WTC11 (cell line): ENCODE measurements around the gene ADISSP. TPM values are rescaled to one million over a fixed set of nuclear protein-coding genes. Genes with fewer than 3 reads are reported as not detected.

ENCODE experiments used
- ATAC-seq: fragments of 200-7000 bp; cut with Tn5 transposase; 2 replicates; pipeline ENCODE4 v1.10.0; 2021; ENCODE audit warnings: mild to moderate bottlenecking, moderate library complexity
- CTCF ChIA-PET: fragments of 300-600 bp; sonication (Branson Sonifier 250); formaldehyde crosslinking; loops from one replicate; lab custom pipeline; 2021; ENCODE audit warnings: antibody characterized with exemption; lab: Charles Lee
- POLR2A ChIA-PET: fragments of 350-600 bp; sonication (Branson Sonifier 250); formaldehyde crosslinking; loops from one replicate; lab custom pipeline; 2021; ENCODE audit warnings: antibody characterized with exemption; lab: Charles Lee
- DNase-seq: peaks from one replicate; pipeline ENCODE4 v3.0.0; 2021; ENCODE audit warnings: low spot score
- H3K27ac Mint-ChIP-seq: 2 replicates; pipeline ENCODE4 v1.8.0; 2021; ENCODE audit warnings: mixed read lengths
- H3K27me3 Mint-ChIP-seq: 2 replicates; pipeline ENCODE4 v1.8.0; 2021; ENCODE audit warnings: low read depth, mild to moderate bottlenecking, moderate library complexity, mixed read lengths
- H3K36me3 Mint-ChIP-seq: 2 replicates; pipeline ENCODE4 v1.8.0; 2021; ENCODE audit warnings: mixed read lengths
- H3K4me1 Mint-ChIP-seq: 2 replicates; pipeline ENCODE4 v1.8.0; 2022; ENCODE audit warnings: mixed read lengths
- H3K4me3 Mint-ChIP-seq: 2 replicates; pipeline ENCODE4 v1.8.0; 2021; ENCODE audit warnings: mild to moderate bottlenecking, moderate library complexity, mixed read lengths
- H3K9me3 Mint-ChIP-seq: 2 replicates; pipeline ENCODE4 v1.8.0; 2021; ENCODE audit warnings: mixed read lengths
- ARID4B ChIP-seq: sonication (generic); formaldehyde crosslinking; IDR thresholded peaks from 2 replicates; pipeline ENCODE4 v1.8.0; 2023; ENCODE audit warnings: missing genetic modification reagents, mild to moderate bottlenecking, borderline replicate concordance
- ELF4 ChIP-seq: sonication (generic); formaldehyde crosslinking; IDR thresholded peaks from 2 replicates; pipeline ENCODE4 v1.8.1; 2022; ENCODE audit warnings: low read depth, mild to moderate bottlenecking, moderate library complexity, missing genetic modification reagents
- FOXK1 ChIP-seq: sonication (generic); formaldehyde crosslinking; IDR thresholded peaks from 2 replicates; pipeline ENCODE4 v1.8.0; 2022; ENCODE audit warnings: mild to moderate bottlenecking, moderate library complexity, missing genetic modification reagents
- GTF2I ChIP-seq: fragments of 250-450 bp; sonication (Bioruptor Pico); conservative IDR thresholded peaks from 2 replicates; pipeline ENCODE4 v1.4.0; 2021; ENCODE audit warnings: mild to moderate bottlenecking
- HMGXB4 ChIP-seq: sonication (generic); formaldehyde crosslinking; IDR thresholded peaks from 2 replicates; pipeline ENCODE4 v1.8.1; 2023; ENCODE audit warnings: mild to moderate bottlenecking, moderate library complexity, missing genetic modification reagents
- JAZF1 ChIP-seq: fragments of 250-450 bp; sonication (Bioruptor Pico); IDR thresholded peaks from 2 replicates; pipeline ENCODE4 v1.9.0; 2021; ENCODE audit warnings: moderate library complexity, mild to moderate bottlenecking, inconsistent platforms
- MXD4 ChIP-seq: fragments of 250-450 bp; sonication (Bioruptor Pico); IDR thresholded peaks from 2 replicates; pipeline ENCODE4 v1.8.0; 2021; ENCODE audit warnings: mild to moderate bottlenecking, moderate library complexity, borderline replicate concordance
- MYBL2 ChIP-seq: sonication (generic); formaldehyde crosslinking; IDR thresholded peaks from 2 replicates; pipeline ENCODE4 v1.8.1; 2023; ENCODE audit warnings: mild to moderate bottlenecking, moderate library complexity, missing genetic modification reagents
- NFYB ChIP-seq: sonication (generic); formaldehyde crosslinking; conservative IDR thresholded peaks from 2 replicates; pipeline ENCODE4 v1.8.0; 2022; ENCODE audit warnings: low read depth, missing genetic modification reagents
- OVOL2 ChIP-seq: fragments of 250-450 bp; sonication (Bioruptor Pico); IDR thresholded peaks from 2 replicates; pipeline ENCODE4 v1.9.0; 2021; ENCODE audit warnings: mild to moderate bottlenecking, borderline replicate concordance
- PREB ChIP-seq: sonication (generic); formaldehyde crosslinking; IDR thresholded peaks from 2 replicates; pipeline ENCODE4 v1.8.1; 2022; ENCODE audit warnings: mild to moderate bottlenecking, missing genetic modification reagents, moderate library complexity, borderline replicate concordance
- STAT6 ChIP-seq: sonication (generic); formaldehyde crosslinking; conservative IDR thresholded peaks from 2 replicates; pipeline ENCODE4 v1.8.1; 2023; ENCODE audit warnings: mild to moderate bottlenecking, low read depth, missing genetic modification reagents, moderate library complexity
- TCF7 ChIP-seq: sonication (generic); formaldehyde crosslinking; IDR thresholded peaks from 2 replicates; pipeline ENCODE4 v1.8.0; 2022; ENCODE audit warnings: mild to moderate bottlenecking, low read depth, missing genetic modification reagents, moderate library complexity
- USF1 ChIP-seq: sonication (generic); formaldehyde crosslinking; IDR thresholded peaks from 2 replicates; pipeline ENCODE4 v1.8.0; 2022; ENCODE audit warnings: mild to moderate bottlenecking, missing genetic modification reagents
- ZBTB43 ChIP-seq: sonication (generic); formaldehyde crosslinking; IDR thresholded peaks from 2 replicates; pipeline ENCODE4 v1.8.1; 2023; ENCODE audit warnings: mild to moderate bottlenecking, missing genetic modification reagents
- ZNF219 ChIP-seq: sonication (generic); formaldehyde crosslinking; IDR thresholded peaks from 2 replicates; pipeline ENCODE4 v1.8.0; 2023; ENCODE audit warnings: missing genetic modification reagents, mild to moderate bottlenecking, borderline replicate concordance
- ZNF263 ChIP-seq: sonication (generic); formaldehyde crosslinking; IDR thresholded peaks from 2 replicates; pipeline ENCODE4 v1.8.1; 2022; ENCODE audit warnings: low read depth, mild to moderate bottlenecking, moderate library complexity, missing genetic modification reagents
- ZNF281 ChIP-seq: sonication (generic); formaldehyde crosslinking; IDR thresholded peaks from 2 replicates; pipeline ENCODE4 v1.8.0; 2023; ENCODE audit warnings: mild to moderate bottlenecking, missing genetic modification reagents
- ZNF396 ChIP-seq: fragments of 250-450 bp; sonication (Bioruptor Pico); IDR thresholded peaks from 2 replicates; pipeline ENCODE4 v1.8.0; 2021; ENCODE audit warnings: mild to moderate bottlenecking, moderate library complexity, borderline replicate concordance
- ZNF423 ChIP-seq: fragments of 250-450 bp; sonication (Bioruptor Pico); IDR thresholded peaks from 2 replicates; pipeline ENCODE4 v2.1.2; 2022; ENCODE audit warnings: mild to moderate bottlenecking, moderate library complexity
- total RNA-seq: library from RNA; stranded (reverse); gene quantifications from 3 replicates; pipeline ENCODE4 v1.2.3, GENCODE V29; 2021

ADISSP gene
- total RNA-seq, 1 experiment from 2014 or later: 129 TPM

GRCh38 chr20:3735768-3736167 lies 31.8 kb downstream of the ADISSP start:
- ATAC-seq: no peak
- no peak overlapping the region for H3K4me3 Mint-ChIP-seq
- H3K4me1 Mint-ChIP-seq: peaks cover 35% of the 10 kb centered on the region
- no peaks in the 10 kb centered on the region for H3K9me3 Mint-ChIP-seq
- CTCF ChIA-PET: interaction anchor here (0.9 to 2.4 kb wide), 7 partner anchors 8 to 59 kb away, joined by 3 to 23 read pairs (median 4); no protein-coding TSS in a partner anchor
- TF ChIP-seq ZNF281 (no peak), USF1 (CRISPR knock-in tag) (no peak), ARID4B (CRISPR knock-in tag) (no peak), ZNF263 (CRISPR knock-in tag) (no peak), ELF4 (CRISPR knock-in tag) (no peak), ZNF219 (CRISPR knock-in tag) (no peak), MXD4 (CRISPR knock-in tag) (no peak), PREB (no peak), ZBTB43 (CRISPR knock-in tag) (no peak), ZNF396 (no peak), TCF7 (CRISPR knock-in tag) (no peak), FOXK1 (no peak), ZNF423 (CRISPR knock-in tag) (no peak), OVOL2 (no peak), GTF2I (no peak), NFYB (CRISPR knock-in tag) (no peak), STAT6 (CRISPR knock-in tag) (no peak), JAZF1 (CRISPR knock-in tag) (no peak), HMGXB4 (CRISPR knock-in tag) (no peak), MYBL2 (no peak)
- TF ChIP-seq, all 79 proteins: peak for 0
- Mint-ChIP-seq H3K36me3 (no peaks in the 10 kb centered on the region), H3K27me3 (peaks cover 25% of the 10 kb centered on the region), H3K27ac (no peak overlapping the region)
- DNase-seq: no peak
- POLR2A ChIA-PET: no interaction called here
